SK-N-SH (cell line): ENCODE data around the gene RAB20.

Experiments used
- RFX5 ChIP-seq: IDR thresholded peaks from 2 replicates; pipeline ENCODE4 v1.6.1; 2012; ENCODE audit warnings: mild to moderate bottlenecking, improper control_type of control experiment, low read length
- TF ChIP-seq, protein P1 (sequence below): fragments of 200-600 bp; sonication (generic); IDR thresholded peaks from 2 replicates; pipeline ENCODE4 v1.6.1; 2017; ENCODE audit warnings: antibody characterized with exemption, mild to moderate bottlenecking, moderate library complexity
- TF ChIP-seq, protein P2 (sequence below): fragments of 150-350 bp; IDR thresholded peaks from 2 replicates; pipeline ENCODE4 v1.6.1; 2016; ENCODE audit warnings: mild to moderate bottlenecking, low read depth, low read length

DNA sequence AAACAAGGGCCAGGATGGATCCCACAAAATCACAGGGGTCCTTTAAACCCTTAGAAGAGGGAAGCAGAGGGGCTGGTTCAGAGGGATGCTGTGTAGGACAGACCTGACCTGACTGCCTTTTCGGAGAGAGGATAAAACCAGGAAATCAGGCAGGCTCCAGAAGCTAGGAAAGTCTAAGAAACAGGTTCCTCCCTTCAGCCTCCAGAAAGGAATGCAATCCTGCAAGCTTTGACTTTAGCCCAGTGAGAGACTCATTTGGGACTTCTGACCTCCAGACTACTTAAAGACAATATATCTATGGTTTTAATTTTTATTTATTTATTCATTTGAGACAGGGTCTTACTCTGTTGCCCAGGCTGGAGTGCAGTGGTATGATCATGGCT is 5.3 kb downstream of the RAB20 start:
- TF ChIP-seq, protein P1, sequence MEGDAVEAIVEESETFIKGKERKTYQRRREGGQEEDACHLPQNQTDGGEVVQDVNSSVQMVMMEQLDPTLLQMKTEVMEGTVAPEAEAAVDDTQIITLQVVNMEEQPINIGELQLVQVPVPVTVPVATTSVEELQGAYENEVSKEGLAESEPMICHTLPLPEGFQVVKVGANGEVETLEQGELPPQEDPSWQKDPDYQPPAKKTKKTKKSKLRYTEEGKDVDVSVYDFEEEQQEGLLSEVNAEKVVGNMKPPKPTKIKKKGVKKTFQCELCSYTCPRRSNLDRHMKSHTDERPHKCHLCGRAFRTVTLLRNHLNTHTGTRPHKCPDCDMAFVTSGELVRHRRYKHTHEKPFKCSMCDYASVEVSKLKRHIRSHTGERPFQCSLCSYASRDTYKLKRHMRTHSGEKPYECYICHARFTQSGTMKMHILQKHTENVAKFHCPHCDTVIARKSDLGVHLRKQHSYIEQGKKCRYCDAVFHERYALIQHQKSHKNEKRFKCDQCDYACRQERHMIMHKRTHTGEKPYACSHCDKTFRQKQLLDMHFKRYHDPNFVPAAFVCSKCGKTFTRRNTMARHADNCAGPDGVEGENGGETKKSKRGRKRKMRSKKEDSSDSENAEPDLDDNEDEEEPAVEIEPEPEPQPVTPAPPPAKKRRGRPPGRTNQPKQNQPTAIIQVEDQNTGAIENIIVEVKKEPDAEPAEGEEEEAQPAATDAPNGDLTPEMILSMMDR, result no peak
- TF ChIP-seq, protein P2, sequence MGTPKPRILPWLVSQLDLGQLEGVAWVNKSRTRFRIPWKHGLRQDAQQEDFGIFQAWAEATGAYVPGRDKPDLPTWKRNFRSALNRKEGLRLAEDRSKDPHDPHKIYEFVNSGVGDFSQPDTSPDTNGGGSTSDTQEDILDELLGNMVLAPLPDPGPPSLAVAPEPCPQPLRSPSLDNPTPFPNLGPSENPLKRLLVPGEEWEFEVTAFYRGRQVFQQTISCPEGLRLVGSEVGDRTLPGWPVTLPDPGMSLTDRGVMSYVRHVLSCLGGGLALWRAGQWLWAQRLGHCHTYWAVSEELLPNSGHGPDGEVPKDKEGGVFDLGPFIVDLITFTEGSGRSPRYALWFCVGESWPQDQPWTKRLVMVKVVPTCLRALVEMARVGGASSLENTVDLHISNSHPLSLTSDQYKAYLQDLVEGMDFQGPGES, result no peak
- TF ChIP-seq RFX5, result no peak
